AG10803 (cell line): Measurements from ENCODE around the gene TMEM86B.

Experiments
- DNase-seq: peaks from one replicate; pipeline ENCODE4 v3.0.0; 2010; ENCODE audit warnings: low read depth
- H3K4me3 ChIP-seq: 2 replicates; pipeline ENCODE4 v1.5.1; 2011; ENCODE audit warnings: mild to moderate bottlenecking, low read length, control low read depth
- TF ChIP-seq, protein P1 (sequence below): conservative IDR thresholded peaks from 2 replicates; pipeline ENCODE4 v1.5.1; 2011; ENCODE audit warnings: mild to moderate bottlenecking, low read length, control low read depth, inconsistent platforms

Gene TMEM86B

GRCh38 chr19:55262359-55262758 lies 33.8 kb upstream of the TMEM86B start:
- no peak overlapping the region for H3K4me3 ChIP-seq
- TF ChIP-seq, protein P1, sequence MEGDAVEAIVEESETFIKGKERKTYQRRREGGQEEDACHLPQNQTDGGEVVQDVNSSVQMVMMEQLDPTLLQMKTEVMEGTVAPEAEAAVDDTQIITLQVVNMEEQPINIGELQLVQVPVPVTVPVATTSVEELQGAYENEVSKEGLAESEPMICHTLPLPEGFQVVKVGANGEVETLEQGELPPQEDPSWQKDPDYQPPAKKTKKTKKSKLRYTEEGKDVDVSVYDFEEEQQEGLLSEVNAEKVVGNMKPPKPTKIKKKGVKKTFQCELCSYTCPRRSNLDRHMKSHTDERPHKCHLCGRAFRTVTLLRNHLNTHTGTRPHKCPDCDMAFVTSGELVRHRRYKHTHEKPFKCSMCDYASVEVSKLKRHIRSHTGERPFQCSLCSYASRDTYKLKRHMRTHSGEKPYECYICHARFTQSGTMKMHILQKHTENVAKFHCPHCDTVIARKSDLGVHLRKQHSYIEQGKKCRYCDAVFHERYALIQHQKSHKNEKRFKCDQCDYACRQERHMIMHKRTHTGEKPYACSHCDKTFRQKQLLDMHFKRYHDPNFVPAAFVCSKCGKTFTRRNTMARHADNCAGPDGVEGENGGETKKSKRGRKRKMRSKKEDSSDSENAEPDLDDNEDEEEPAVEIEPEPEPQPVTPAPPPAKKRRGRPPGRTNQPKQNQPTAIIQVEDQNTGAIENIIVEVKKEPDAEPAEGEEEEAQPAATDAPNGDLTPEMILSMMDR, result no peak
- DNase-seq, result no peak

GRCh38 chr19:55261671-55262126 lies 33.1 kb upstream of the TMEM86B start:
- TF ChIP-seq, protein P1, result no peak
- H3K4me3 ChIP-seq, result no peak overlapping the region
- no peak for DNase-seq

DNA sequence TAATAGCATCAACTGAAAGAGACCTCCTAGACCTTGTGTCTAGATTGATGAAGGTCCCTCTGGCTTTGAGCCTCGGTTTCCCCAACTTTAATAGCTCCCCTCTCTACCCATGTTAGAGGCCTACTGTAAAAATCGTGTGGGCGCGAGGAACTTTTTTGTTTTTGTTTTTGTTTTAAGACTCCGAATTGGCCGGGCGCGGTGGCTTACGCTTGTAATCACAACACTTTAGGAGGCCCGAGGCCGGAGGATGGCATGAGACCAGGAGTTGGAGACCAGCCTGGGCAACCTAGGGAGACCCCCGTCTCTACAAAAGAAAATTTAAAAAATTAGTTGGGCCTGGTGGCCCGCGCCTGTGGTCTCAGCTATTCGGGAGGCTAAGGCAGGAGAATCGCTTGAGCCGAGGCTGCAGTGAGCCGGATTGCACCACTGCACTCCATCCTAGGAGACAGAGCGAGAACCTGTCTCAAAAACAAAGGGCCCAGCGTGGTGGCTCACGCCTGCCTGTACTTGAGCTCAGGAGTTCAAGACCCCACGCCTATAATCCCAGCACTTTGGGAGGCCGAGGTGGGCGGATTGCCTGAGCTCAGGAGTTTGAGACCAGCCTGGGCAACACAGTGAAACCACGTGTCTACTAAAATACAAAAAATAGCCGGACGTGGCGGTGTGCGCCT lies 31.1 kb upstream of the TMEM86B start:
- DNase-seq, result peak; percentile 10
- TF ChIP-seq, protein P1, result no peak
- H3K4me3 ChIP-seq, result peak overlapping the region; percentile 65

- peak; percentile 100 for DNase-seq
- peak within 1 kb of the TSS; percentile 88 for H3K4me3 ChIP-seq
- TF ChIP-seq, protein P1, result no peak
Measured at GRCh38 chr19:55258828-55259539, 30.4 kb upstream of the TMEM86B start, which contains the start of gene PPP6R1. Gene PPP6R1 (minus strand): TSS chr19:55259017. CDS start chr19:55247103, 11,914 bp downstream.

- peak overlapping the region; percentile 88 for H3K4me3 ChIP-seq
- DNase-seq, result no peak
- TF ChIP-seq, protein P1, result no peak
Measured at GRCh38 chr19:55258476-55258827, 29.9 kb upstream of the TMEM86B start.

DNA sequence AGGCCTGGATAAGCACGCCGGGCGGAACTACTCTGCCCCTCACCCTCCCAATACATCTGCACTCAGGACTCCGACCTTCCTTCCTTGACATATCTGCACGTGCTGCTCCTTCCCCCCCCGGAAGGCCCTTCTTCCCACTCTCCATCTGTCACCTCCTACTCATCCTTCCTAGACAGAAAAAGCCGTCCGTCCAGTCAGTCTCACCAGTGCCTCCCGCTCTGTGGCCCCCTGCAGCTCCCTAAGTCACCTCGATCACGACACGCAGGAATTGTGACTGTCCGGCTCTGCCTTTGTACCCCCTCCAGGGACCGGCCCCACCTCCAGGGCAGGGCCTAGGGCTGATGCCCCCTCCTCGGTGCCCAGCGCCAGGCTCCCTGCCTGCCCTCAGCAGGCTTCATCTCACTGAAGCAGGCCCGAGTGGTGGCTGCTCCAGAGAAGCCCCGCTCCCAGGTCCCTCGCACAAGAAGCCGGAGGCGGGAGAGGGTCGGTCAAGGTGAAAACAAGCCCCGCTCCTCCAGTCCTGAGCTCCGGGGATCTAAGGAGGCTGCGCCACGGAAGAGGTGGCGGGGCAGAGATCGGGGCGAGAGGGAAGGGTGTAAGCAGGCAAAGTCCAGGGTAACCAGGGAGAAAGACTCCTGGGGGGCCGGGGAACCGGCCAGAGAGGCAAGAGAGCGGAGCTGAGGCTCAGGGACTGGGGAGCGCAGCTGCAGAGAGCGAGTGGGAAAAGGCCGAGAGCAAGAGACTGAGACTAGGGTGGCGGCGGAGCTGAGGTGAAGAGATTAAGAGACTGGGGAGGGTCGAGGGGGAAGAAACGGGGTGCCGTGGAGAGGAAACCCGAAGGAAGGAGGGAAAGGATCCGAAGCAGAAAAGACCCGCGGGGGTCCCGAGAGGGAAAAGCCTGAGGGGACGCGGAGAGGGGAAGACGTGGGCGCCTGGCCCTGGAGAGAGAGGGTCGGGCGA lies 29.2 kb upstream of the TMEM86B start:
- TF ChIP-seq, protein P1, result no peak
- peak overlapping the region; percentile 88 for H3K4me3 ChIP-seq
- peak; percentile 12 for DNase-seq
